ES-I3 (cell line): ENCODE measurements around the gene FAM131A.

Experiments used
- H3K36me3 ChIP-seq: 2 replicates; pipeline ENCODE4 v1.6.1; 2013; ENCODE audit warnings: mild to moderate bottlenecking, low read length, control low read depth, moderate library complexity; ENCODE audit not compliant: insufficient read depth
- H3K4me1 ChIP-seq: 2 replicates; pipeline ENCODE4 v1.6.1; 2013; ENCODE audit warnings: mild to moderate bottlenecking, control low read depth, low read length; ENCODE audit not compliant: insufficient read depth
- H3K9ac ChIP-seq: 2 replicates; pipeline ENCODE4 v1.6.1; 2013; ENCODE audit warnings: low read depth, mild to moderate bottlenecking, low read length, moderate library complexity
- H3K9me3 ChIP-seq: 2 replicates; pipeline ENCODE4 v1.6.1; 2013; ENCODE audit warnings: mild to moderate bottlenecking, low read length, moderate library complexity; ENCODE audit not compliant: control insufficient read depth, insufficient read depth

Gene FAM131A

GRCh38 chr3:184337399-184337714 is at the start of gene FAM131A:
Gene FAM131A, plus strand, starts transcription at chr3:184337600. Its CDS starts 31 bp downstream, at chr3:184337631.
- H3K4me1 ChIP-seq, result peaks cover 23% of the 10 kb centered on the region
- H3K36me3 ChIP-seq, result peaks cover 14% of the 10 kb centered on the region
- H3K9ac ChIP-seq, result peak within 1 kb of the TSS; percentile 76
- no peaks in the 10 kb centered on the region for H3K9me3 ChIP-seq

DNA sequence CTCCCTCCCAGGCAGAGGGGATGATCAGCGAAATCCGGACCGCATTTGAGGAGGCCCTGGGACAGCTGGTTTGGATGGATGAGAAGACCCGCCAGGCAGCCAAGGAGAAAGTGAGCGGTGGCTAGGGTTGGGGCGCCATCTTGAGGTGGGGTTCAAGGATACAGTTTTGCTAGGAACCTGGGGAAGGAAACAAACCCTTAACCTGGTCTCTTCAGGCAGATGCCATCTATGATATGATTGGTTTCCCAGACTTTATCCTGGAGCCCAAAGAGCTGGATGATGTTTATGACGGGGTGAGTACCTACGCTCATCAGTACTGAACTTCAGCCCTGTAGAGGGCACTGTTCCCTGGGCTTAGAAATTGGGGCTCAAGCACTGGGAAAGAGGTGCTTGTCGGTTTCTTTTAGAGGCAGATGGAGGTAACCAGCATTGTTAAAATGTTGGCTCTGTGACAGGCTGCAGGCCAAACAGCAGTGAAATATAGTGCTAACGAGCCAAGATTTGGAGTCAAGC is 47.9 kb upstream of the FAM131A start:
- H3K9ac ChIP-seq, result no peak overlapping the region
- no peaks in the 10 kb centered on the region for H3K4me1 ChIP-seq
- no peaks in the 10 kb centered on the region for H3K36me3 ChIP-seq
- H3K9me3 ChIP-seq, result no peaks in the 10 kb centered on the region

DNA sequence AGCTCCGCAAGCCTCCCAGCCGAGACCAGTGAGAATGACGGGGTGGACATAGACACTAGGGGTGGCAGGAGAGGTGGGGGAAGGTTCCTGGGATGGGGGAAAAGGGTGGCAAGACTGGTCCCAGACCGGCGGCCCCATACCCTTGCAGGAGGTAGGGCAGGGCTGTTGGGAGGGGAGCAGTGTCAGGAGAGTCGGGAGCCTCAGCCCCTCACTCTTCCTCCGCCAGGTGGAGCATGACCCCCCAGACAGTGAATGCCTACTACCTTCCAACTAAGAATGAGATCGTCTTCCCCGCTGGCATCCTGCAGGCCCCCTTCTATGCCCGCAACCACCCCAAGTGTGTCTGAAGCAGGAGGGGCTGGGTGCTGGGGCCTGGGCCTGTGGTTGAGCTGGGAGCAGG is 47.1 kb upstream of the FAM131A start:
- no peaks in the 10 kb centered on the region for H3K9me3 ChIP-seq
- H3K9ac ChIP-seq, result no peak overlapping the region
- H3K36me3 ChIP-seq, result no peaks in the 10 kb centered on the region
- H3K4me1 ChIP-seq, result no peaks in the 10 kb centered on the region

DNA sequence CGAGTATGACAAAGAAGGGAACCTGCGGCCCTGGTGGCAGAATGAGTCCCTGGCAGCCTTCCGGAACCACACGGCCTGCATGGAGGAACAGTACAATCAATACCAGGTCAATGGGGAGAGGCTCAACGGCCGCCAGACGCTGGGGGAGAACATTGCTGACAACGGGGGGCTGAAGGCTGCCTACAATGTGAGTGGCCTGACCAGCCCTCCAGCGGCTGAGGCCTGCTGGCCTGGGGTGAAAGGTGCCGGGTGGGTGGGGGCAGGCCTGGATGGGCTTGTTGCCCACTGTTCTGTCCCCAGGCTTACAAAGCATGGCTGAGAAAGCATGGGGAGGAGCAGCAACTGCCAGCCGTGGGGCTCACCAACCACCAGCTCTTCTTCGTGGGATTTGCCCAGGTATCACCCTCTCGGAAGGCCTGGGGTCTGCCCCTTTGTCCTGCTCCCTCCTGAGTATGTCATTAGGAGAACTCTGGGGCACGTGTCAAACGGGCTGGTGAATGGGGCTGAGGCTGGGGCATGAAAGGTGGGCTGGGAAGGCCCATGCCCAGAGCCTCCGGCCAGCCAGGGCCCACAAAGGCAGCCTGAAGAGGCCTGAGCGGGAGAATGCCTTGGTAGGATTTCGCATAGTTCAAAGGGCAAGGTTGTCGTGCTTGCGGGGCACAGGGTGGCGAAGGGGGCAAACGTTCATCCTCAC is 46.2 kb upstream of the FAM131A start:
- no peak overlapping the region for H3K9ac ChIP-seq
- no peaks in the 10 kb centered on the region for H3K4me1 ChIP-seq
- H3K9me3 ChIP-seq, result no peaks in the 10 kb centered on the region
- no peaks in the 10 kb centered on the region for H3K36me3 ChIP-seq

GRCh38 chr3:184291738-184292445 is 45.5 kb upstream of the FAM131A start:
- no peaks in the 10 kb centered on the region for H3K36me3 ChIP-seq
- no peaks in the 10 kb centered on the region for H3K4me1 ChIP-seq
- H3K9me3 ChIP-seq, result no peaks in the 10 kb centered on the region
- no peak overlapping the region for H3K9ac ChIP-seq

DNA sequence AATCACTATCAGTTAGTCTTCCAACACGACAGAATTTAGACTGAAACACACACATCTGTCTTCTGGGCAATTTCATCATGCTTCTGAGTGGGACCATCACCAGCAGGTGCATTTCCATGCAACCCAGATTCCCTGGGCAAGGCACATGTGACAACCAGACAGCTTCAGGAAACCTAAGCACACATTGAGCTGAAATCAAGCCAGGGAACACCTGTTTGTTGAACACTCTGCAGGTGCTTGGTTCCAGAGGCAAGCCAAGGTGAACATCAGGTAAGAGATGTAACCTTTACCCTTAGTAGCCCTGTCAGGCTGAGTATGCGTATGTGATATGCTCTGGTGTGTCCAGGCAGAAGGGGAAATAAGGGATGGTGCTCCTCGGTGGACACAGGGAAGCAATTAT is 41.6 kb upstream of the FAM131A start:
- Histone ChIP-seq H3K4me1 (peaks cover 6% of the 10 kb centered on the region; the same call in 1 of the 2 replicates), H3K9ac (no peak overlapping the region), H3K9me3 (no peaks in the 10 kb centered on the region)

DNA sequence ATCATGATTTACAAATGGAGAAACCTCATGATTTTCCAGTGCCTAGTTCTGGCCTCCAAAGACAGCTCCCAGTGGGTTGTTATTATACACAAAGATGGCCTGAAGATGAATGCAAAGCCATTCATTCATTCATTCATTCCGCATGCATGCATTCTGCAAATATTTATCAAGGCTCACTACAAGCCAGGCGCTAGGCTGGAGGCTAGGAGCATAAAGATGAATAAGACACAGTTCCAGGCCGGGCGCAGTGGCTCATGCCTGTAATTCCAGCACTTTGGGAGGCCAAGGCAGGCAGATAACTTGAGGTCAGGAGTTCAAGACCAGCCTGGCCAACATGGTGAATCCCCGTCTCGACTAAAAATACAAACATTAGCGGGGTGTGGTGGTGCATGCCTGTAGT is 40.8 kb upstream of the FAM131A start:
- Histone ChIP-seq H3K9me3 (no peaks in the 10 kb centered on the region), H3K4me1 (peaks cover 6% of the 10 kb centered on the region; the same call in 1 of the 2 replicates), H3K36me3 (peaks cover 7% of the 10 kb centered on the region; the same call in 1 of the 2 replicates), H3K9ac (no peak overlapping the region)

More for the DNA sequence above, 41.6 kb upstream of the FAM131A start:
- H3K36me3 ChIP-seq, result 0 out of 2 replicates have a peak, but pooled peaks cover 2% of the 10 kb centered on the region

- Histone ChIP-seq H3K9ac (peak within 1 kb of the TSS; percentile 90), H3K9me3 (no peaks in the 10 kb centered on the region), H3K4me1 (peaks cover 6% of the 10 kb centered on the region; the same call in 1 of the 2 replicates), H3K36me3 (peaks cover 30% of the 10 kb centered on the region)
These were observed 38.5 kb upstream of the FAM131A start, which contains the start of gene PSMD2 for GRCh38 chr3:184298759-184299487. Gene PSMD2, plus strand, starts transcription at chr3:184299241. Its CDS starts 26 bp downstream, at chr3:184299267.

DNA sequence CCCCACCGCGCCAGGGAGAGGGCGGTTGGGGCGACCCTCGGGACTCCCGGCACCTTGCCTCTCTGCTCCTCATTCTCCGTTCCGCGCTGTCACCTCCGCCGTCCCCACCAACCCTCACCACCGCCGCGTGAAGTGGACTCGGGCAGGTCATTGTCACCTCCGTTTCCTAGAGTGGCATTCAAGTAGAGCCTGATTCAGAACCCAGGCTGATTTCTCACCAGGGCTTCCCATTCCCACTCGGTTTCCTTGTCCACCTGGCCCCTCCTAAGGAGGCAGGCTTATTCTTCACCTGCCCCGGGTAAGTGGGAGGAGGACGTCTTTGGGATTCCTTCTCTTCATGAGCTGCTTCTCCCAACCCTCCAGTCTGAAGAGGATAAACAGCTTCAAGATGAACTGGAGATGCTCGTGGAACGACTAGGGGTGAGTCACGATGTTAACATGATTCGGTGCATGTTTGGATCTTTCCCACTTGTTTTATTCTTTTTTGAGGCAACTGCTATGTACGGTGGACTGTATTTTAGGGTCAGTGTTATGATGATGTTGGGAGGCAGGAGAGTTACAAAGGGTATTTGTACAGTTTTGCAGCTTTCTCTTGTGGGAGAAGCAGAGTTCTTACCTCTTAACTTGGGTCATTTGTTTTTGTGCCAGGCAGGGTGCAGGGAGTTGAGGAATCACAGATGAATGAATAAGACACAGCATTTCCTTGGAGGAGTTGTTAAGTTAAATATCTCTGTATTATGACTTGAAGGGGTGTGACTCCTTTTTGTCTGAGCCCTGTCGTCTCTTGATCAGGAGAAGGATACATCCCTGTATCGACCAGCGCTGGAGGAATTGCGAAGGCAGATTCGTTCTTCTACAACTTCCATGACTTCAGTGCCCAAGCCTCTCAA is 37.7 kb upstream of the FAM131A start:
- peak overlapping the region; percentile 90 for H3K9ac ChIP-seq
- peaks cover 6% of the 10 kb centered on the region; the same call in 1 of the 2 replicates for H3K4me1 ChIP-seq
- no peaks in the 10 kb centered on the region for H3K9me3 ChIP-seq
- peaks cover 38% of the 10 kb centered on the region for H3K36me3 ChIP-seq

GRCh38 chr3:184300378-184300720 is 37.1 kb upstream of the FAM131A start:
- Histone ChIP-seq H3K36me3 (peaks cover 40% of the 10 kb centered on the region), H3K9me3 (no peaks in the 10 kb centered on the region), H3K4me1 (peaks cover 6% of the 10 kb centered on the region; the same call in 1 of the 2 replicates), H3K9ac (peak overlapping the region; percentile 90; the same call in 1 of the 2 replicates)

GRCh38 chr3:184305577-184305976 is 31.8 kb upstream of the FAM131A start:
- H3K4me1 ChIP-seq, result no peaks in the 10 kb centered on the region
- H3K36me3 ChIP-seq, result peaks cover 69% of the 10 kb centered on the region
- no peak overlapping the region for H3K9ac ChIP-seq
- H3K9me3 ChIP-seq, result no peaks in the 10 kb centered on the region

GRCh38 chr3:184306341-184306972 is 30.9 kb upstream of the FAM131A start:
- Histone ChIP-seq H3K4me1 (no peaks in the 10 kb centered on the region), H3K9me3 (no peaks in the 10 kb centered on the region), H3K9ac (no peak overlapping the region), H3K36me3 (peaks cover 66% of the 10 kb centered on the region)

DNA sequence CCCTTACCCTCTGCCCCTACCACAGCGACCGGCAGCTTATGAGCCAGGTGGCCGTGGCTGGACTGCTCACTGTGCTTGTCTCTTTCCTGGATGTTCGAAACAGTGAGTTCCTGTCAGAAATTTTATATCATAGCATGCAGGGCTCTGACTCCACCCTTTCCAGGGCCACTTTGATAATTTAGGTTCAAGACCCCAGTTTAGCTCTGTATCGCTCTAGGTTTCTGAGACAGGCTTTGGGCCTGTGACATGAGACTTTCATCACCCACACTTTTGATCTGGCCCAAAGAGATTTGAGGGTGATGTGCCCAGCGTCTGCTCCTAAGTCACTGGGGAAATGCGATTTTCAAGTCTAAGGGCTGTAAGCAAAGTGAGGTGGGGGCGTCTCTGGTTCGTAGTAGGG is 29.5 kb upstream of the FAM131A start:
- Histone ChIP-seq H3K4me1 (no peaks in the 10 kb centered on the region), H3K9ac (no peak overlapping the region), H3K36me3 (peaks cover 51% of the 10 kb centered on the region)

More for the DNA sequence above, 29.5 kb upstream of the FAM131A start:
- H3K9me3 ChIP-seq, result no peaks in the 10 kb centered on the region
